Effector memory CD4-positive, alpha-beta T cell (primary cell): ENCODE data around the gene ANKRD53.

Source experiments
- DNase-seq, 3 donors: peaks; one replicate each; pipeline ENCODE4 v3.0.0-alpha.2; 2020
- H3K27ac ChIP-seq: 2 replicates; pipeline ENCODE4 v1.7.0; 2013; ENCODE audit warnings: mild to moderate bottlenecking, low read length, moderate library complexity; ENCODE audit not compliant: insufficient read depth, poor library complexity, severe bottlenecking
- H3K27me3 ChIP-seq: replicated peaks from 2 replicates; pipeline ENCODE4 v1.7.0; 2013; ENCODE audit warnings: mild to moderate bottlenecking, low read length; ENCODE audit not compliant: insufficient read depth, control insufficient read depth, poor library complexity, severe bottlenecking
- H3K36me3 ChIP-seq: 2 replicates; pipeline ENCODE4 v1.7.0; 2013; ENCODE audit warnings: mild to moderate bottlenecking, low read length, moderate library complexity; ENCODE audit not compliant: control insufficient read depth, insufficient read depth
- H3K4me1 ChIP-seq: 2 replicates; pipeline ENCODE4 v1.7.0; 2013; ENCODE audit warnings: low read length, mild to moderate bottlenecking; ENCODE audit not compliant: control insufficient read depth, insufficient read depth, poor library complexity, severe bottlenecking
- H3K4me3 ChIP-seq: 2 replicates; pipeline ENCODE4 v1.7.0; 2013; ENCODE audit warnings: low read length, low read depth, mild to moderate bottlenecking; ENCODE audit not compliant: insufficient read depth, poor library complexity, severe bottlenecking
- H3K9me3 ChIP-seq: 2 replicates; pipeline ENCODE4 v1.7.0; 2013; ENCODE audit warnings: mild to moderate bottlenecking, low read length, moderate library complexity; ENCODE audit not compliant: control insufficient read depth
- total RNA-seq, 3 donors: gene quantifications; one replicate each; lab custom pipeline; 2026; lab: John Stamatoyannopoulos, UW

Gene ANKRD53, protein sequence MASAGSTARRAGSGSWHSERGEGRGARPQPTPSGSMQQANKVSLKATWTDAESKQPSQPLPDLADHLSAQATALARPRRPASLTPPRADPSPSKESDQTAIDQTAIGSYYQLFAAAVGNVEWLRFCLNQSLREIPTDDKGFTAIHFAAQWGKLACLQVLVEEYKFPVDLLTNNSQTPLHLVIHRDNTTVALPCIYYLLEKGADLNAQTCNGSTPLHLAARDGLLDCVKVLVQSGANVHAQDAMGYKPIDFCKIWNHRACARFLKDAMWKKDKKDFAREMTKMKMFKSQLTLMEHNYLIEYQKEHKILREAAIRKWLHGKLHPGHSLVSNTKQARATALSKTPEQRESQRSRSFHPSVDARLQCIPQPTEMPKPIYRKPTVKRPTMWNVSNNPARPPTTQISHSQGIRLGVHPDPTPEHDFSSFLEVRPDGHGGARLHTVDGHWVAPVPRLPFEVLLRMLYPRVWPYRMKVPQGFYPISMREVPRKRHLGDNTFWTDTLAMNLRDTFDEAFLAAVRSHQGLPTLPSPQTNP
- total RNA-seq = 0.52 to 0.78 (median 0.58) reads per million in 3 donors

DNA sequence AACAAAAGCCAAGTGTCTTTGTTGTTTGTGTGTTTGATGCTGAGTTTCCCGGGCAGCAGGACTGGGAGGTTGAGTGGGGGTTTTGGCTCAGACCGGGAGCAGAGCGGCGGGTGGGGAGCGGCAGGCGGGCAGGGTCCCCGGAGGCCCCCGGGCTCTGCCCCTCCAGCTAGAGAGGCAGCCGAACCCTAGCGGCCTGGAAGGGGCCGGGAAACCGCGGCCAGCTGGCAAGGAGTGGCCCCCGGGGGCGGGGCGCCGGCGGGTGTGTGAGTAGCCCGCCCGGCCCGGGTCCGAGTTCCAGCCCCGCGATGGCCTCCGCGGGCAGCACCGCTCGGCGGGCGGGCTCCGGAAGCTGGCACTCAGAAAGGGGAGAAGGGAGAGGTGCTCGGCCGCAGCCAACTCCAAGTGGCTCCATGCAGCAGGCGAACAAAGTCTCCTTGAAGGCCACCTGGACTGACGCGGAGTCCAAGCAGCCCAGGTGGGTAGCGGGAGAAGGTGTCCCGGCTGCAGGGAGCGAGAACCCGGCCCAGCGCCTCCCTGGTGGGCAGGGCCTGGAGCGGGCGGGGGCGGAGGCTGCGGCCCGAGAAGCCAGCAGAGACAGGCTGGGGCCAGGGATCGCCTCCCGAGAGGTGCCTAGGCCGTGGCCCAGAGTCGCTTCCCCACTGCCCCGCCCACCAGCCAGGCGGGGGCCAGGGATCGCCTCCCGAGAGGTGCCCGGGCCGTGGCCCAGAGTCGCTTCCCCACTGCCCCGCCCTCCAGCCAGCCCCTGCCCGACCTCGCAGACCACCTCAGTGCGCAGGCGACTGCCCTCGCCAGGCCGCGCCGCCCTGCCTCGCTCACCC lies at the start of gene ANKRD53:
ANKRD53 (plus strand) TSS at position 290 of the 839 bp plus-strand sequence; CDS start at position 306, 16 bp downstream.
- peaks cover 14% of the 10 kb centered on the region for H3K4me1 ChIP-seq
- H3K9me3 ChIP-seq = no peaks in the 10 kb centered on the region
- no peak for DNase-seq
- peak within 1 kb of the TSS; percentile 60 for H3K4me3 ChIP-seq
- no peaks in the 10 kb centered on the region for H3K27me3 ChIP-seq
- H3K36me3 ChIP-seq = no peaks in the 10 kb centered on the region
- peak within 1 kb of the TSS; percentile 37 for H3K27ac ChIP-seq

DNA sequence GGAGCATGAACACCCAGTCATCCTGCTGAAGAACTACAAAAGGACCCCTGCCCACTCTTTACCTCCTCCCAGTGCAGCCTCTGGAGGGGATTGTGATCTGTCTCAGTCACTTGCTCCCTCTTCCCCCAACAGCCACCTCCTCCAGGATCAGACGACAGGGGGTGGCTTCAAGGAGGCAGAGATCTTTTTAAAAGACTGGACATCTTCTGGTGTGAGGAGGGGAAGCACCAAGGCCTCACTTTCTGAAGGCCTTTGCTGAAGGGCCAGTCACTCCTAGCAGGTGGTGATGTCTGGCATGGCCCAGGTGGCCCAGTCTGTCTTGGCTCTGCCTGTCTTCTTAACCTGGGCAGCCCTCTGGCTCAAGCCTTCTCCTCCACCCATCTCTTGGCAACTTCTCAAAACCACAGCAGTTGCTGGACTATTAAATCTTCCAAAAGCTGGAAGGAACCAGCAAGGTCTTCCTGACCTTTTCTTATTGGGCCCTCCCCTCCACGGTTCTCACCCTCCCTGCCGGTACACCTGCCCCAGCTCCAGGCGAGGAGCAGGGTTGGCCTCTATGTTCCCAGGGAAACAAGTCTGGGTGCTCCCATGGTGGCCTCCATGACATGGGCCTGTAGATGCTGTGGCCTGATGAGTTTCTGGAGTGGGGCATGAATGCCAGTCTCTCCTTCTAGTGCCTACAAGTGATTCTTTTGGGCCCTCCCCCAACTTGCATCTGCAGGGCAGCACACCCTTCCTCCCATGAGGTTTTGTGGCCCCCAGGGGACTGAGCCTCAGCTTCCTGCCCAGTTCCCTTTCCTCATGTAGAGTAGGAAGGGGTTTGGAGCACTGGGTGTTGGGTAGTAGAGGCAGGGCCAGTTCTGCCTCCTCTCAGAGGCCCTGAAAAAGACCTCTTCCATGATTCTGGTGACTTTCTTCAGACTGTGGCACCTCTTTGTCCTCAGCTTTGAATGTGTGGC lies 47.8 kb upstream of the ANKRD53 start:
- H3K27me3 ChIP-seq = no peaks in the 10 kb centered on the region
- H3K36me3 ChIP-seq = no peaks in the 10 kb centered on the region
- DNase-seq = no peak

DNA sequence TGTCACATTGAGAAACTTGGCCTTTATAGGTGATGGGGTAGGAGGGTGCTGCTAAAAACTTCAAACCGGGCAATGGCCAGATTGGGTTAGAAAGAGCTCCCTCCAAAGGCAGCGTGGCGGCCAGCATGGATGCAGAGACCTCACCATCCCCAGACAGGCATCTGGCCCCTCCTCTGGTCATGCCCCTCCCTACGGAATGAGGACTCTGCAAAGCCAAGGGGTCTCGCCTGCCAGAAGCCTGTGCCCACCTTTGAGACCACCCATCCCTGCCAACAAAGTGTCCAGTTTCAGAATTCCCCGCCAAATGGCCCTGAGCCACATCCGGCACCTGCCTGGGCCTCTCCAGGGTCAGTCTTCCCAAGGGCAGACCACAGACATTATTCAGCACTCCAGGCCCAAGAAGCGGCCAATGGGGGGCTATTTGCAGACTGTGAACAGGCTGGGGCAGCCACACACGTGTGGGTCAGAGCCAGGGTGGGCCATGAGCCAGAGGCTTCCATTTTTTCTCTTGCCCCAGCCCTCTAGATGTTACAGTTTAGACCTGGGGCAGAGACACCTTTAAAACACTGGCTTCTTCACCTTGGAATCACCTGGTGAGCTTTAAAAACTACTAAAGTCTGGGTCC lies 46.9 kb upstream of the ANKRD53 start:
- no peaks in the 10 kb centered on the region for H3K4me1 ChIP-seq
- DNase-seq = no peak

More for the DNA sequence above, 47.8 kb upstream of the ANKRD53 start:
- H3K9me3 ChIP-seq = no peaks in the 10 kb centered on the region
- H3K27ac ChIP-seq = no peak overlapping the region
- H3K4me1 ChIP-seq = no peaks in the 10 kb centered on the region
- H3K4me3 ChIP-seq = no peak overlapping the region

DNA sequence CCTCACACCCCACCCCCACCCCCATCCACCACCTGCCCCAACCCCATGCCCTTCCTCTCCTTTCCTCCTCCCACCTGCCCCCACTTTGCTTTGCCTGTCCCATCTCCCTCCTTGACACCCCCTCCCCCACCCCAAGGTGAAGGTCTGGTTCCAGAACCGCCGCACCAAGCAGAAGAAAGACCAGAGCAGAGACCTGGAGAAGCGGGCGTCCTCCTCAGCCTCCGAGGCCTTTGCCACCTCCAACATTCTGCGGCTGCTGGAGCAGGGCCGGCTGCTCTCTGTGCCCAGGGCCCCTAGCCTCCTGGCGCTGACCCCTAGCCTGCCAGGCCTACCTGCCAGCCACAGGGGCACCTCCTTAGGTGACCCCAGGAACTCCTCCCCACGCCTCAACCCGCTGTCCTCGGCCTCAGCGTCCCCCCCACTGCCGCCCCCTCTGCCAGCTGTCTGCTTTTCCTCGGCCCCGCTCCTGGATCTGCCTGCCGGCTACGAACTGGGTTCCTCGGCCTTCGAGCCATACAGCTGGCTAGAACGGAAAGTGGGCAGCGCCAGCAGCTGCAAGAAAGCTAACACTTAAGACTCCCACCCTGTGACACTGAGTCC lies 45.7 kb upstream of the ANKRD53 start:
- H3K27me3 ChIP-seq = no peaks in the 10 kb centered on the region
- DNase-seq = no peak
- no peaks in the 10 kb centered on the region for H3K4me1 ChIP-seq
- no peaks in the 10 kb centered on the region for H3K36me3 ChIP-seq
- no peak overlapping the region for H3K4me3 ChIP-seq
- no peak overlapping the region for H3K27ac ChIP-seq
- no peaks in the 10 kb centered on the region for H3K9me3 ChIP-seq

More for the DNA sequence above, 46.9 kb upstream of the ANKRD53 start:
- no peaks in the 10 kb centered on the region for H3K27me3 ChIP-seq
- no peak overlapping the region for H3K27ac ChIP-seq
- no peaks in the 10 kb centered on the region for H3K9me3 ChIP-seq
- no peak overlapping the region for H3K4me3 ChIP-seq
- H3K36me3 ChIP-seq = no peaks in the 10 kb centered on the region

DNA sequence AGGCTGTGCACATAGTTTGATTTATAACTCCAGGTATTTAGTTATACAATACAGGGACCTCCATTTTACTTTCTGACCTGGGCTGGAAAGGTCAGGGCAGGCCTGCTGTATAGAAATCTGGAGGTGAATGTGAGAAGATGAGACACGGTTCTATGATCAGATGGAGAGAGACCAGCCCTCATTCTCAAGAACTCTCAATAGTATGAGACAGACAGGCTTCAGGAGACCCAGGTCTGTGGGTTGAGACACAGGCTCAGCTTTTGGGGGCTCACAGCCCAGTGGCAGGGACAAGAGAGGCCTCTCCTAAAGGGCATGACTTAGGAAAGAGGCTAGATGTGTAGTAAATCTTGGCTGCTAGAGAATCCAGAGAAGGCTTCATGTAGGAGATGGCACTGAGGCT lies 43.4 kb upstream of the ANKRD53 start:
- Histone ChIP-seq H3K27ac (no peak overlapping the region), H3K9me3 (no peaks in the 10 kb centered on the region), H3K4me3 (no peak overlapping the region), H3K4me1 (no peaks in the 10 kb centered on the region), H3K27me3 (no peaks in the 10 kb centered on the region), H3K36me3 (no peaks in the 10 kb centered on the region)
- no peak for DNase-seq

DNA sequence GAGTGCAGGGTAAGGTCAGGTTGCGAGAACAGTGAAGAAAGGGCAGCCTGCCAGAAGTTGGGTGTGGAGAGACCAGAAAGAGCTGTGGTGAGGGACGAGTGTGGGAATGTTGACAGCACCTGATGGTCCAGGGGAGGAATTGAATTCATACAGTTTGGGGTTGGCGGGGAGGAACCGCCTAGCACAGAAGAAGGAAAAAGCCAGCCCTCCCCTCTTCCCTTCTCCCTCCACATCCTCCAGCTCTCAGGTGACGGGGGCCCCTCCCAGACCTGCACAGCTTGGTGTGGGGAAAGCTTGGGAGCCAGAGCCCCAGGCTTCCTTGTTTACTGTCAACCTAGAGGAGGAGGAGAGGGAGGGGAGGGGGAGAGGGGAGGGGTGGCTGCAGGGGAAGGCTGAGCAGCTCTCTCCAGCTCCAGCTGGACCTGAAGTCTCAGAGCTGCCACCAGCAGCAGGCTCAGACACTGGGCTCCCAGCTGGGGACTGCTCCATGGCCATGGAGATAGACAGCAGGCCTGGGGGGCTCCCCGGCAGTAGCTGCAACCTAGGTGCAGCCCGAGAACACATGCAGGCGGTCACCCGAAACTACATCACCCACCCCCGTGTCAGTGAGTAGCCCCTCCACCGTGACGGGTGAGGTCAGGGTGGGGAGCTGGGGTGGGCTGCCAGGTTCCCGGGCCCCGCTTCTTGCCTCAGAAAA lies 42.8 kb upstream of the ANKRD53 start, which contains the start of gene ATP6V1B1:
ATP6V1B1 (plus strand) TSS at position 433 of the 697 bp plus-strand sequence; CDS start at position 488, 55 bp downstream.
- Histone ChIP-seq H3K4me1 (no peaks in the 10 kb centered on the region), H3K27ac (no peak within 1 kb of the TSS), H3K4me3 (no peak within 1 kb of the TSS), H3K27me3 (no peaks in the 10 kb centered on the region), H3K9me3 (no peaks in the 10 kb centered on the region), H3K36me3 (no peaks in the 10 kb centered on the region)
- DNase-seq = no peak

DNA sequence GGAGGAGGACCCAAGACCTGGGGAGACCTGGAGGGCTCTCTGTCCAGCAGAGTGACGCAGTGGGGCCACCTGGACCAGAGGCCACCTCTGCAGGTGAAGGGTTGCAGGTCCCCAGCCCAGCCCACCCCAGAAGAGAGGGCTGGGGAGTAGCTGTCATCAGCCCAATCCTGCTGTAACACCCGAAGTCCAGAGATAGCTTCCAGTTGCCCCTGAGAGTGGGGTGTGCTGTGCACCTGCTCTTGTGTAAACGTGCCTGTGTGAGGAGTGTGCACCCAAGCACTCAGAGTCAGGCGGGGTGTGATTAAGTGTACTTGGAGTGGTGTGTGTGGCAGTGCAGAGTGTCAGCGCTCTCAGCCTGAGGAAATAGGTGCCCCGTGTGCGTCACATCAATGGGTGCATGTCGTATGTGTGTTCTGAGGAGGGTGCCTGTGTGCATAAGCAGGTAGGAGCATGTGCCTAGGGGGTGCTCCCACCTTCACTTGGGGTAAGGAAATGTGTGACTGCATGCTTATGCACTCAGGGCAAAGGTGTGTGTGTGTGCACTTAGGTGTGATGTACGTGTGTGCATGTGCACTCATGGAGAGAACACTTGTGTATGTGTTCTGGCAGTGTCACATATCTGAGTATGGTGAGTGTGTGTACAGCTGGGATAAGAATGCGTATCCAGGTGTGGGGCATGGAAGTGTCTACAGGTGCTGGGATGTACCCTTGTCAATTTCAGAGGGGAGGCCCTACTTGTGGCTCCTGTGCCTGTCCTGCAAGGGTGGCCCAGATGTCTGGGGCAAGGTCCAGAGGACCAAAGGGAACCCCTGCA lies 42.1 kb upstream of the ANKRD53 start:
- DNase-seq = no peak
- H3K4me1 ChIP-seq = no peaks in the 10 kb centered on the region
- no peaks in the 10 kb centered on the region for H3K27me3 ChIP-seq
- no peak overlapping the region for H3K27ac ChIP-seq
- no peak overlapping the region for H3K4me3 ChIP-seq
- H3K36me3 ChIP-seq = no peaks in the 10 kb centered on the region
- no peaks in the 10 kb centered on the region for H3K9me3 ChIP-seq
